LNCaP clone FGC (cell line): Measurements from ENCODE around the gene GATD1.

Experiments used
- DNase-seq: peaks from one replicate; pipeline ENCODE4 v3.0.0-alpha.2; 2011; ENCODE audit warnings: low read depth
- H3K4me3 ChIP-seq: 2 replicates; pipeline ENCODE4 v1.5.1; 2011; ENCODE audit warnings: mild to moderate bottlenecking, low read depth, low read length, control low read depth
- TF ChIP-seq, protein P1 (sequence below): IDR thresholded peaks from 2 replicates; pipeline ENCODE4 v1.5.1; 2012; ENCODE audit warnings: mild to moderate bottlenecking; ENCODE audit not compliant: control insufficient read depth, insufficient read depth; ENCODE audit errors: extremely low read depth

GATD1 gene

DNA sequence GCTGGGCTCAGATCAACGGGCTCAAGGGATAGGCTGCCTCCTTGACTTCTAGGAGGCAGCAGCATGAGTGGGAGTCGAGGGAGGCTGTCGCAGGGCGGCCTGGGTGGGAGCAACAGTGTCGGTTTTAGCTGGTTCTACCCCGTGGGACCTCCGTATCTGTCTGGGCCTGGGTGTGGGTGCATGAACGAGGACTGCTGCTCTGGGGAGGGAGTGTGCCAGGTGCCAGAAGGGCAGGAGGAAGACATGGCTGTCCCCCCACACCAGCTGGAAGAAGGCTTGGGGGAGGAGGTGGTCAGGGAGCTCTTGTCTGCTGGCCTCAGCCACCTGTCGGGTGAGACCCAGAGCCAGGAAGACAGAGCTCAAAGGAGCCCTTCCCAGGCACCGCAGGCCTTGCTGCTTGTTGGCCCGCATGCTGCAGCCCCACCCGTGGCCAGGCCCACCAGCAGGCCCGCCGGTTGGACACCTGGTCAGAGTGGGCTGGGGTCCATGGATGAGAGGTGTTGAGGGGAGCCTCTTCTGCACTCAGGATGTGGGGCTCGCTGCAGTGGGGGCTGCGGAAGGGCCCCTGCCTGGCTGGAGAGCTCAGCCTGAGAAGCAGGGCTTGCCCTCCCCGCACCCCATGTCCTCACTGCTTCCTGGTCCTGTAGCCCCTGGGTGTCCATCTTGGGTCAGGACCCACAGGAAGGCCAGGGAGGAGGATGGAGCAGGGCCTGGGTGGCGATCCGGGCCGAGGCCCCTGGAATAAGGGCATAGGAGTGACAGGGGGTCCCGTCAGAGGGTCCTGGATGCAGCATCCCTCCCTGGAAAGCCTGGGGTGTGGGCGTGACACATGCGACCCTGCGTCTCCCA lies 9.2 kb upstream of the GATD1 start:
- TF ChIP-seq, protein P1, sequence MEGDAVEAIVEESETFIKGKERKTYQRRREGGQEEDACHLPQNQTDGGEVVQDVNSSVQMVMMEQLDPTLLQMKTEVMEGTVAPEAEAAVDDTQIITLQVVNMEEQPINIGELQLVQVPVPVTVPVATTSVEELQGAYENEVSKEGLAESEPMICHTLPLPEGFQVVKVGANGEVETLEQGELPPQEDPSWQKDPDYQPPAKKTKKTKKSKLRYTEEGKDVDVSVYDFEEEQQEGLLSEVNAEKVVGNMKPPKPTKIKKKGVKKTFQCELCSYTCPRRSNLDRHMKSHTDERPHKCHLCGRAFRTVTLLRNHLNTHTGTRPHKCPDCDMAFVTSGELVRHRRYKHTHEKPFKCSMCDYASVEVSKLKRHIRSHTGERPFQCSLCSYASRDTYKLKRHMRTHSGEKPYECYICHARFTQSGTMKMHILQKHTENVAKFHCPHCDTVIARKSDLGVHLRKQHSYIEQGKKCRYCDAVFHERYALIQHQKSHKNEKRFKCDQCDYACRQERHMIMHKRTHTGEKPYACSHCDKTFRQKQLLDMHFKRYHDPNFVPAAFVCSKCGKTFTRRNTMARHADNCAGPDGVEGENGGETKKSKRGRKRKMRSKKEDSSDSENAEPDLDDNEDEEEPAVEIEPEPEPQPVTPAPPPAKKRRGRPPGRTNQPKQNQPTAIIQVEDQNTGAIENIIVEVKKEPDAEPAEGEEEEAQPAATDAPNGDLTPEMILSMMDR = no peak
- no peak for DNase-seq
- no peak overlapping the region for H3K4me3 ChIP-seq

GRCh38 chr11:783581-784015 lies 6.3 kb upstream of the GATD1 start:
- TF ChIP-seq, protein P1 = peak; percentile 74
- DNase-seq = peak; percentile 69
- H3K4me3 ChIP-seq = no peak overlapping the region

DNA sequence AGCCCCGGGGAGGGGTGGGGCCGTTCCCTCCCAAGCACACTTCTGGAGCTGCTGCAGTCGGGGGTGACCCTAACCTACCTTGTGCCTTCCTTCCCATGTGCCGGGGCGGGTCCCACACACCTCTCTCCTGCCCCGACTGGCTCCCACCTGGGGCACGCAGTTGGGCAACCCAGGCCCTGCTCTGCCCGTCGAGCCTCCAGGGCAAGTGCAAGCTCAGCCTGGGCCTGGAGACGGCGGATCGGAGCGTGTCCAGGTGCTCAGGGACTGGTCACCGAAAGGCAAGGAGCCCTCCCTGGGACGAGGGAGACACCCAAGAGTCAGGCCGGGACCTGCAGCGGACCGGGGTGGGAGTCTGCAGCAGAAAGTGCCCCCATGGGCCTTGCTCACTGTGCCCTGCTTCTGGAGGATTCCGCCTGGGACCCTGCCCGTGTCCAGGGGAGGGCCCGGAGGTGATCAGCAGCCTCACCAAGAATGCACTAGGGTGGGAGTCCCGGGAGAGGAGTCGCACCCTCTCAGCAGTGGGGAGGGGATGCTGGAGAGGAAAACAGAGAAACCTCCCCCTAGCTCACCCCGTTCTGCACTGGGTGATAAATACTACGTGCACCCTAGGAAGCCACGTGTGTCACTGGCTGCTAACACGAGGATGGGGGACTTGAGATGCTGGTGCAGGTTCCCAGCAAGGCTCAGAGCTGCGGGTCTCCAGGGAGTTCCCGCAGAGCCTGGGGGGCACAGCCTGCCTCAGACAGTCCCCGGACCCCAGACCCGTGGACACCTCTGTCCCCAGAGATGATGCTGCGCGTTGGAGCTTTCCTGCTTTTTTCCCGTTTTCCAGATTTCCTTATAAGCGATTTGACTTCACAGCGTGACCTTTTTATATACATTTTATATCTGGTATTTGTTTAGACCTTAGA lies 5.2 kb upstream of the GATD1 start:
- no peak for DNase-seq
- no peak overlapping the region for H3K4me3 ChIP-seq
- TF ChIP-seq, protein P1 = no peak

DNA sequence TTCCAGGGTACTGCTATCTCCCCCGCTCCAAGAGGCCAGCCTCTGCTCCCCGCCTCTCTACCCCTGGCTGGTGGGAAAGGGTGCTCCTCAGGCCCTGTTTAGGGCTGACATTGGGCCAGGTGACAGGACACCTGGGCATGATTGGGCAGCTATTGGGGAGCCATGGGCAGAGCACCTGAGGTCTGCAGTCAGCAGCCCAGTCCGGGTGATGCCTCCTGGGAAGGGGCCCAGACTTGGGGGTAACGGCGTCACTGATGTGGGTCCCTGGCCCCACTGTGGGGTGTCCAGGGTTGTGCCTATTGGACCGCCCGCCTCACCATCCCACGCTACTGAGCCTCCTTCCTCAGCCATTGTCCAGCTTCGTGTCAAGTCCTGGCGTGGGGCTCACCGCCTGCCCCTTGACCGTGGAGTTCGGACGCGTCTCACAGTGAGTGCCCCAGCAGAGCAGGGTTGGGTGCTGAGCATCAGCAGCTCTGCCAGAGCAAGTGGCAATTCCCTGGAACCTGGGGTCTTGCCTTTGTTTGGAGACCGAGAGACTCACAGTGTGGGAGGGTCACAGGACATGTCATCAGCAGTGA lies 2.8 kb upstream of the GATD1 start:
- TF ChIP-seq, protein P1 = no peak
- no peak overlapping the region for H3K4me3 ChIP-seq

DNA sequence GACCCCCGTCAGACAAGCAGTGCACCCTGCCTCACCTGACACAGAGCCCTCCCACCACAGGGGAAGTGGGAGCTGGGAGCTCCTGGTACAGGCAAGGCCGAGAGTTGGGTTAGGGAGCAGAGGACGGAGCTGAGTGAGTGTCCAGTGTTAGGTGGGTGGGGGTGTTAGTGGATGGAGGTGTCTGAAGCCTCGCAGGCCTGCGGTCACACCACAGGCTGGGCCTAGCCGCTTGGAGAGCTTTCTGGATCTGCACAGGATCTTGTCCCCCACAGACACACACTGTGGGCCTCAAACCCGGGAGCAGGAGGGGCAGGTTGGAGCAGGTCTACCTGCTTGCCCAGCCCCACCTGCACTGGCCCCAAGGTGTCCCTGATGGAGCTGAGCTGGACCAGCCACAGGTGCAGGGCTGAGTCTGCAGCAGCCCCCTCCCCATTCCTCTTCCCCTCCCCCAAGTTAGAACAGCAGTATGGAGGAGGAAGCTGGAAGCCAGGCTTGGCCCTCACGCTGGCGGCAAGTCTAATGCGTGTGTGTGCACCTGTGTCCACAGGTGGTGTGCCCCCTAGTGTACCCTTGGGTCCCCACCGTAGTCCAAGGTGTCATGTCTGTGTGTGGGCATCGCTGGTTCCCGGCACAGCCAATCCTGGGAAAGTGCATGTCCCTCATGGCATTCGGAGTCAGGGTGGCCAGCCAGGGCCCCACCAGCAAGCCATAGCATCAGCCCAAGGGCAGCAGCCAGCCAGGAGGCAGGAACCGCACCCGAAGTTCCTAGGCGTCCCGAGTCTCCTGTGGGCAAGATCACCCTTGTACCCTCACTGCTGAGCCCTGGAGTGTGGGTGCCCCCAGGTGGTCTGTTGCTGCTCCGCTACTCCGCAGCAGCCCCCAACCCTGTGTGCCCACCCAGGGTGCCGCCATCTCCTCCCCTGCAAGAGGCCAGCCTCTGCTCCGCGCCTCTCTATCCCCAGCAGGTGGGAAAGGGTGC lies 2.0 kb upstream of the GATD1 start:
- H3K4me3 ChIP-seq = no peak overlapping the region
- DNase-seq = no peak
- TF ChIP-seq, protein P1 = no peak

More for the DNA sequence above, 2.8 kb upstream of the GATD1 start:
- no peak for DNase-seq
